H1 (cell line): ENCODE data around the gene CLDN4. TPM values are rescaled to one million over a fixed set of nuclear protein-coding genes. Genes with fewer than 3 reads are reported as not detected.

Source experiments
- CTCF ChIA-PET: fragments of 300-600 bp; sonication (Branson Sonifier 250); formaldehyde crosslinking; loops from one replicate; lab custom pipeline; 2021; ENCODE audit not compliant: partially characterized antibody; lab: Charles Lee
- POLR2A ChIA-PET: fragments of 300-600 bp; sonication (Branson Sonifier 250); formaldehyde crosslinking; loops from one replicate; lab custom pipeline; 2021; ENCODE audit warnings: inconsistent platforms; ENCODE audit not compliant: partially characterized antibody; lab: Charles Lee
- DNase-seq, 2 experiments: peaks; one replicate each; pipeline versions ENCODE4 v3.0.0 to v3.0.0-alpha.2; 2010 to 2022; ENCODE audit warnings: low spot score in 2 of 2, low read depth in 1 of 2, mixed read lengths in 1 of 2
- FAIRE-seq: peaks from 2 replicates; lab custom pipeline; 2011; peaks lifted over from hg19 to GRCh38; lab: Jason Lieb, UNC
- H2AFZ ChIP-seq: 2 replicates; pipeline ENCODE4 v1.8.1; 2012; ENCODE audit warnings: low read length, inconsistent platforms
- H2AK5ac ChIP-seq: 2 replicates; pipeline ENCODE4 v1.6.1; 2013; ENCODE audit warnings: low read depth, low read length
- H2BK120ac ChIP-seq: replicated peaks from 2 replicates; pipeline ENCODE3; 2013; ENCODE audit warnings: low read depth, low read length, inconsistent platforms
- H2BK12ac ChIP-seq: 2 replicates; pipeline ENCODE4 v1.6.1; 2013; ENCODE audit warnings: low read depth, low read length
- H2BK15ac ChIP-seq: 2 replicates; pipeline ENCODE4 v1.6.1; 2013; ENCODE audit warnings: low read length
- H2BK20ac ChIP-seq: 2 replicates; pipeline ENCODE4 v1.6.1; 2013; ENCODE audit warnings: low read length
- H2BK5ac ChIP-seq: 2 replicates; pipeline ENCODE4 v1.6.1; 2013; ENCODE audit warnings: low read depth, low read length
- H3K14ac ChIP-seq: 2 replicates; pipeline ENCODE4 v1.6.1; 2013; ENCODE audit warnings: inconsistent platforms; ENCODE audit not compliant: insufficient read length
- H3K18ac ChIP-seq: 2 replicates; pipeline ENCODE4 v1.6.1; 2013; ENCODE audit warnings: low read length; ENCODE audit errors: extremely low read depth
- H3K23ac ChIP-seq: 2 replicates; pipeline ENCODE4 v1.6.1; 2013; ENCODE audit warnings: inconsistent platforms; ENCODE audit not compliant: insufficient read length
- H3K23me2 ChIP-seq: 2 replicates; pipeline ENCODE4 v1.6.1; 2013; ENCODE audit warnings: low read depth, low read length
- H3K27ac ChIP-seq: 2 replicates; pipeline ENCODE4 v1.6.1; 2011; ENCODE audit warnings: low read depth, low read length, inconsistent platforms
- H3K27me3 ChIP-seq, 4 experiments: replicated peaks in 1 of 4; 1 replicate in 1 of 4; 2 replicates in 3 of 4; pipeline versions ENCODE4 v1.6.1 to v1.8.1; 2011 to 2013; ENCODE audit warnings: low read length in 3 of 4, mild to moderate bottlenecking in 3 of 4, inconsistent platforms in 2 of 4, mixed read lengths in 2 of 4, moderate library complexity in 1 of 4; ENCODE audit not compliant: control insufficient read depth in 3 of 4, insufficient read depth in 3 of 4; ENCODE audit errors: extremely low read depth in 1 of 4
- H3K36me3 ChIP-seq, 4 experiments: 2 replicates each; pipeline versions ENCODE4 v1.6.1 to v1.8.1; 2011 to 2013; ENCODE audit warnings: mild to moderate bottlenecking in 4 of 4, low read length in 3 of 4, moderate library complexity in 2 of 4, control low read depth in 1 of 4, inconsistent platforms in 1 of 4; ENCODE audit not compliant: insufficient read depth in 4 of 4, control insufficient read depth in 2 of 4
- H3K4ac ChIP-seq: replicated peaks from 2 replicates; pipeline ENCODE3; 2013; ENCODE audit warnings: low read length, low read depth, mixed read lengths, inconsistent platforms; ENCODE audit not compliant: insufficient read length
- H3K4me1 ChIP-seq, 4 experiments: replicated peaks in 1 of 4; 1 replicate in 1 of 4; 2 replicates in 3 of 4; pipeline versions ENCODE4 v1.6.1 to v1.8.1; 2011 to 2013; ENCODE audit warnings: low read length in 3 of 4, inconsistent platforms in 2 of 4, mixed read lengths in 1 of 4; ENCODE audit not compliant: insufficient read depth in 4 of 4, control insufficient read depth in 3 of 4
- H3K4me2 ChIP-seq, 2 experiments: 2 replicates each; pipeline versions ENCODE4 v1.6.1 to v1.8.1; 2011 to 2013; ENCODE audit warnings: low read depth in 2 of 2, low read length in 2 of 2, control low read depth in 1 of 2, inconsistent platforms in 1 of 2, mild to moderate bottlenecking in 1 of 2; ENCODE audit not compliant: insufficient read depth in 1 of 2
- H3K4me3 ChIP-seq, 4 experiments: fragments of 200-600, 300-600 bp in 1 of 4; sonication (generic), shearing (Covaris generic), sonication (Bioruptor Twin) in 1 of 4; 2 replicates each; pipeline versions ENCODE4 v1.5.1 to v1.8.1; 2011 to 2016; ENCODE audit warnings: low read length in 4 of 4, low read depth in 3 of 4, control low read depth in 2 of 4, inconsistent platforms in 2 of 4, mild to moderate bottlenecking in 2 of 4, mixed read lengths in 1 of 4, moderate library complexity in 1 of 4; ENCODE audit not compliant: insufficient read depth in 2 of 4; ENCODE audit errors: extremely low read depth in 1 of 4
- H3K56ac ChIP-seq: replicated peaks from 2 replicates; pipeline ENCODE3; 2013; ENCODE audit warnings: low read depth, mild to moderate bottlenecking, mixed read lengths, low read length, inconsistent platforms; ENCODE audit not compliant: insufficient read length
- H3K79me1 ChIP-seq: 2 replicates; pipeline ENCODE4 v1.6.1; 2013; ENCODE audit warnings: low read depth, low read length, control low read depth
- H3K79me2 ChIP-seq, 2 experiments: 2 replicates each; pipeline versions ENCODE4 v1.6.1 to v1.8.1; 2012 to 2013; ENCODE audit warnings: low read length in 2 of 2, mild to moderate bottlenecking in 2 of 2, inconsistent platforms in 1 of 2; ENCODE audit not compliant: insufficient read depth in 2 of 2, control insufficient read depth in 1 of 2
- H3K9ac ChIP-seq, 4 experiments: replicated peaks in 1 of 4; 1 replicate in 1 of 4; 2 replicates in 3 of 4; pipeline versions ENCODE4 v1.6.1 to v1.8.1; 2011 to 2013; ENCODE audit warnings: low read depth in 3 of 4, low read length in 3 of 4, control low read depth in 2 of 4, mild to moderate bottlenecking in 2 of 4, moderate library complexity in 2 of 4, inconsistent platforms in 1 of 4; ENCODE audit errors: extremely low read depth in 1 of 4
- H3K9me3 ChIP-seq, 2 experiments: 2 replicates each; pipeline versions ENCODE4 v1.6.1 to v1.8.1; 2012 to 2013; ENCODE audit warnings: mild to moderate bottlenecking in 2 of 2, moderate library complexity in 2 of 2, control low read depth in 1 of 2, inconsistent platforms in 1 of 2, low read depth in 1 of 2, low read length in 1 of 2, mixed read lengths in 1 of 2; ENCODE audit not compliant: insufficient read depth in 2 of 2
- H4K20me1 ChIP-seq, 2 experiments: replicated peaks in 1 of 2; 2 replicates each; pipeline versions ENCODE3 to v1.8.1; 2011 to 2013; ENCODE audit warnings: inconsistent platforms in 2 of 2, low read length in 2 of 2, mild to moderate bottlenecking in 1 of 2; ENCODE audit not compliant: insufficient read depth in 2 of 2, control insufficient read depth in 1 of 2
- H4K5ac ChIP-seq: 2 replicates; pipeline ENCODE4 v1.6.1; 2013; ENCODE audit warnings: low read length, low read depth, mixed read lengths, inconsistent platforms; ENCODE audit not compliant: insufficient read length
- H4K8ac ChIP-seq: 2 replicates; pipeline ENCODE4 v1.8.0; 2013; ENCODE audit warnings: mild to moderate bottlenecking, moderate library complexity, low read length, inconsistent platforms; ENCODE audit not compliant: insufficient read depth; ENCODE audit errors: extremely low read depth
- H4K91ac ChIP-seq: replicated peaks from 2 replicates; pipeline ENCODE3; 2013; ENCODE audit warnings: low read length, mixed read lengths, inconsistent platforms; ENCODE audit not compliant: insufficient read length
- ASH2L ChIP-seq: fragments of 200-600, 300-600 bp; sonication (generic); IDR thresholded peaks from one replicate; pipeline ENCODE4 v1.7.1; 2017; ENCODE audit warnings: low read length
- CBX5 ChIP-seq: fragments of 300-800, 300-1000 bp; sonication (generic); IDR thresholded peaks from 2 replicates; pipeline ENCODE4 v1.7.1; 2016; ENCODE audit warnings: antibody characterized with exemption, low read length, low read depth
- CREB1 ChIP-seq: IDR thresholded peaks from 2 replicates; pipeline ENCODE4 v1.6.1; 2012; ENCODE audit warnings: inconsistent platforms
- EGR1 ChIP-seq: IDR thresholded peaks from 2 replicates; pipeline ENCODE4 v1.6.1; 2011; ENCODE audit warnings: low read depth, low read length, borderline replicate concordance
- GTF2F1 ChIP-seq: IDR thresholded peaks from 2 replicates; pipeline ENCODE4 v1.6.1; 2012; ENCODE audit warnings: low read depth, low read length, improper control_type of control experiment, borderline replicate concordance
- JUN ChIP-seq: IDR thresholded peaks from 2 replicates; pipeline ENCODE4 v1.6.1; 2011; ENCODE audit warnings: low read depth, mild to moderate bottlenecking, improper control_type of control experiment, low read length
- RAD21 ChIP-seq, 2 experiments: IDR thresholded peaks in 1 of 2; conservative IDR thresholded peaks in 1 of 2; 2 replicates each; pipeline ENCODE4 v1.6.1; 2011; ENCODE audit warnings: low read depth in 2 of 2, low read length in 2 of 2, improper control_type of control experiment in 1 of 2, inconsistent platforms in 1 of 2, mild to moderate bottlenecking in 1 of 2, moderate library complexity in 1 of 2
- RFX5 ChIP-seq: IDR thresholded peaks from 2 replicates; pipeline ENCODE4 v1.6.1; 2011; ENCODE audit warnings: low read depth, low read length, improper control_type of control experiment, borderline replicate concordance
- SIN3A ChIP-seq, 2 experiments: IDR thresholded peaks in 1 of 2; conservative IDR thresholded peaks in 1 of 2; 2 replicates each; pipeline ENCODE4 v1.6.1; 2011 to 2012; ENCODE audit warnings: low read length in 2 of 2, improper control_type of control experiment in 1 of 2, low read depth in 1 of 2, mild to moderate bottlenecking in 1 of 2
- SP2 ChIP-seq: IDR thresholded peaks from 2 replicates; pipeline ENCODE4 v1.6.1; 2012; ENCODE audit warnings: mild to moderate bottlenecking, low read length, inconsistent platforms
- SRF ChIP-seq: IDR thresholded peaks from 2 replicates; pipeline ENCODE4 v1.6.1; 2011; ENCODE audit warnings: mild to moderate bottlenecking, low read depth, low read length, moderate library complexity
- TBP ChIP-seq: IDR thresholded peaks from 2 replicates; pipeline ENCODE4 v1.6.1; 2011; ENCODE audit warnings: low read depth, low read length, improper control_type of control experiment
- YY1 ChIP-seq: IDR thresholded peaks from 2 replicates; pipeline ENCODE4 v1.6.1; 2011; ENCODE audit warnings: low read depth, mild to moderate bottlenecking, low read length
- WGBS, 2 experiments: shearing (Covaris generic) in 1 of 2; methylation state at CpG; one replicate each; pipeline versions ENCODE4 v1.1.6 to v1.1.7; 2013 to 2015; ENCODE audit warnings: low lambda C conversion rate in 2 of 2, mixed read lengths in 2 of 2, inconsistent platforms in 1 of 2, low coverage in 1 of 2, missing lambda C conversion rate in 1 of 2; ENCODE audit not compliant: insufficient replicate concordance in 2 of 2, insufficient coverage in 1 of 2, insufficient read length in 1 of 2; ENCODE audit errors: extremely low coverage in 1 of 2, missing lambda C conversion rate in 1 of 2; 5-methylcytosine and 5-hydroxymethylcytosine counted together
- polyA plus RNA-seq, 7 experiments: library from polyadenylated mRNA; depleted of rRNA in 3 of 7; stranded (reverse) in 5 of 7; unstranded in 2 of 7; fragments of >200 nt in 5 of 7; fragments of 200-250 nt in 2 of 7; gene quantifications; 1 replicate in 5 of 7; 2 replicates in 1 of 7; 4 replicates in 1 of 7; pipeline versions ENCODE4 v1.2.1 to v1.2.3, GENCODE V29; 2011 to 2013; ENCODE audit warnings: missing spikeins in 2 of 7, mixed read lengths in 2 of 7
- total RNA-seq: library from RNA; stranded (reverse); fragmentation: NEBNext Ultra II Directional; extraction: Animal tissue kit (Norgen Biotek cat#: 25700); gene quantifications from 2 replicates; pipeline ENCODE4 v1.2.1, GENCODE V29; 2021

Gene CLDN4
- total and polyA plus RNA-seq, 2 of the 8 experiments (the other 6 are each of a cell fraction or from before 2014, with no cell fraction given): 28.0 to 69.3 TPM

DNA sequence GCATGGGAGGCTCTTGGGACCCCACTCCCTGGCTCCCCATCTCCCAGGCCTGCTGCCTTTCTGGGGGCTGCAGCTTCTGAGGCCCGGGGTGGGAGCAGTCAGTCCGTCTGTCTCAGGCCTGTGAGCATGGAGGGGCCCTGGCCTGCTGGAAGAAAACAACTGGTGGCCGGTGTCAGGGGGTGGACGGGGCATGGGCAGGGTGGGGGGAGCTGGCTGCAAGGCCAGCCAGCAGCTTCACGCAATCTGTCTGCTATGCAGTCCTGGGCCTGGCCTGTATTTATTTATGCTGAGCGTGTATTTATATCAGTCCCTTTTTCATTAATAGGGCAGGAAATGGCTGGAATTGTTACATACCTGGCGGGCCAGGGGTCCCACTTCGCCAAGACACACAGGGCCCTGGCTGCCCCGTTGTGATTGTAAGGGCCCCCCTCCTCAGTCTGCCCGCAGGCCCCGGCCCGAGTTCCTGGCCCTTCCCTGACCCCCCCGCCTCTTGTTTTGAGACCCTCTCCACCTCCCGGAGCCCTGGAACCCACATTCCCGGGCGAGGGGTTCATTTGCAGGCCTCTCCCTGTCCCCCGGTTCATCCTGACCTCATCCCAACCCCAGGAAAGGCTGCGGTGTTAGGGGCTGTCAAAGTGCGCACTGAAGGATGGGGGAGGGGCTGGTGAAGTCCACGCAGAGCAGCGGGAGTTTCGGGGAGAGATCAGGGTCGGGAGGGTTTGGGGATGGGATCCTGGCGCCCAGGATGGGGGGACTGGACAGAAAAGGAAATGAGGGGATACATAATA, 38.4 kb downstream of the CLDN4 start:
- Histone ChIP-seq H3K4ac (no peak overlapping the region), H2BK20ac (no peak overlapping the region), H3K23ac (no peak overlapping the region), H3K4me2 (no peak overlapping the region; a peak in 1 of 4 replicates), H3K4me3 (no peak overlapping the region), H3K56ac (no peak overlapping the region), H3K79me1 (no peaks in the 10 kb centered on the region), H4K5ac (no peak overlapping the region), H2BK15ac (no peak overlapping the region), H4K91ac (peak overlapping the region; percentile 73), H3K4me1 (peaks cover 3 to 21% (median 14%) of the 10 kb centered on the region in 4 experiments), H2BK12ac (peak overlapping the region; percentile 60; the same call in 1 of the 2 replicates), H3K9me3 (no peaks in the 10 kb centered on the region), H2AFZ (no peak overlapping the region), H3K18ac (peak overlapping the region; percentile 71; the same call in 1 of the 2 replicates), H4K20me1 (peaks cover 0 to 1% of the 10 kb centered on the region in 2 experiments), H2BK120ac (no peak overlapping the region), H3K14ac (no peak overlapping the region), H2BK5ac (no peak overlapping the region), H3K23me2 (peaks cover 12% of the 10 kb centered on the region; the same call in 1 of the 2 replicates), H3K79me2 (no peaks in the 10 kb centered on the region), H3K9ac (no peak overlapping the region), H3K27ac (no peak overlapping the region), H4K8ac (peak overlapping the region; percentile 89), H3K27me3 (no peaks in the 10 kb centered on the region), H2AK5ac (no peak overlapping the region), H3K36me3 (no peaks in the 10 kb centered on the region)
- ChIA-PET CTCF (interaction anchor here (0.6 to 2.7 kb wide), 8 partner anchors 13 to 239 kb away, joined by 3 to 14 read pairs (median 5); no protein-coding TSS in a partner anchor), POLR2A (interaction anchor here (0.5 kb wide), 1 partner anchor 58 kb away, joined by 3 read pairs; no protein-coding TSS in a partner anchor)
- 71% methylated on average over 17 of the region's 24 CpGs; no CpG with 5 or more reads in 1 of the 2 experiments for WGBS, 2 experiments
- FAIRE-seq (no peak), DNase-seq (no peak)
- no peak for TF ChIP-seq ASH2L
- no peak for TF ChIP-seq CREB1
- TF ChIP-seq SP2: no peak
- TF ChIP-seq GTF2F1: no peak
- TF ChIP-seq RAD21 (IDR thresholded peaks at IDR 0.05 in 1 of 2, conservative IDR thresholded peaks at IDR 0.05 in 1 of 2; ENCODE audit: low read depth in 2 of 2, low read length in 2 of 2): no peak
- TF ChIP-seq CBX5: no peak
- no peak for TF ChIP-seq SIN3A (conservative IDR thresholded peaks at IDR 0.05 in 1 of 2, IDR thresholded peaks at IDR 0.05 in 1 of 2; ENCODE audit: low read depth in 1 of 2, low read length in 2 of 2)
- no peak for TF ChIP-seq YY1
- no peak for TF ChIP-seq JUN
- no peak for TF ChIP-seq EGR1
- no peak for TF ChIP-seq RFX5
- TF ChIP-seq SRF: no peak
- no peak for TF ChIP-seq TBP
